HG02938 (cell line): ENCODE results near the gene PTH2.

Source experiments
- ATAC-seq: cut with Tn5 transposase; IDR thresholded peaks from one replicate; pipeline ENCODE4 v1.9.1; 2021; ENCODE audit warnings: mild to moderate bottlenecking, moderate library complexity; ENCODE audit not compliant: unreplicated experiment

Gene PTH2

DNA sequence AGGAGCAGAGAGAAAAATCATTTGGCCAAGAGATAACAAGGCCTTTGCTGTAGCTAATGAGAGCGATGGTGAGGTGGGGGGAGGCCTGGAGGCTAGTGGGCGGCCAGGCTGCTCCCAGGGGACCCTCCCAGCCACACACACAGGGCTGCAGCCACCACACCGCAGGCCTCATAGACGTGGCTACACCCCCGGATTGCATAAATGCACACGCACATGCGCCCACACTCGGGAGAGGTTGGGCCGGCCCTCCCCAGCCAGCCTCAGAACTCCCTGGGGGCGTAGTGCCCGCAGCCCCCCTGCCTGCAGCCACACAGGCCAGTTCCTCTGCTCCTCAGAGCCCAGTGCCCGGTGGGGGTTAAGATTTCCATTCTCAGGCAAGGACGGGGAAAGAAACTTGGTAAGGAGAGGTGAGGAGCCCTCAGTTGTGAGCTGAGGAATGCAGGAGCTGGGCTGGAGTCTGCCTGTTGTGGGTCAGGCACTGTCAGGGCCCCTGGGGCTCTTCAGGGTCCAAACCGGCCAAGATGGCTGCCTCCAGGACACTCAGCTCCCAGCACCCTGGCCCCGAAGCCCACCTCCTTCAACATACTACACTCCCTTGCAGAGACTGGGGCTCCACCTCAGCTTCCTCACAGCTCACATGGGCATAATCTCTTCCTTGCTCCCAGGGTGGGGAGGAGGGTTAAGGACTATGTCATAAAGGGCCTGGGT lies 8.0 kb downstream of the PTH2 start:
- ATAC-seq, result no peak

- ATAC-seq, result no peak
Observed at GRCh38 chr19:49414256-49414655, 9.0 kb downstream of the PTH2 start.

DNA sequence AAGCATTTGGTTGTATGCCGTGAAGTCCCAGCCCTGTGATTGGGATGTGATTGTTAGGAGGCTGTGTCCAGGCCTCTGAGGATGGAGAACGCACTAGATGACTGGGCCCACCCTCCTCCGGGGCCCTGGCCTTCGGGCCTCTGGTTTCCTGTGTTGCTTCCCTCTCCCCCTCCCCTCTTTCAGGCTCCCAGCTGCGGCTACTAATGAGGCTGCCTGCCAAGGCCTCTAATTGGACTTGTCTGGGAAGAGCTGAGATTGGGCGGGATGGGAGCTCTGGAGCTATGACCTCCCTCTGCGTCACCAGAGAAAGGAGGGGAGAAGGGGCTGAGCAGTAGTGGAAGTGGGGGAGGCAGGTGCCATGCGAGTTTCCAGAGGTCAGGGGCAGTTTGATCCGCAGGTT lies 9.9 kb downstream of the PTH2 start:
- no peak for ATAC-seq

DNA sequence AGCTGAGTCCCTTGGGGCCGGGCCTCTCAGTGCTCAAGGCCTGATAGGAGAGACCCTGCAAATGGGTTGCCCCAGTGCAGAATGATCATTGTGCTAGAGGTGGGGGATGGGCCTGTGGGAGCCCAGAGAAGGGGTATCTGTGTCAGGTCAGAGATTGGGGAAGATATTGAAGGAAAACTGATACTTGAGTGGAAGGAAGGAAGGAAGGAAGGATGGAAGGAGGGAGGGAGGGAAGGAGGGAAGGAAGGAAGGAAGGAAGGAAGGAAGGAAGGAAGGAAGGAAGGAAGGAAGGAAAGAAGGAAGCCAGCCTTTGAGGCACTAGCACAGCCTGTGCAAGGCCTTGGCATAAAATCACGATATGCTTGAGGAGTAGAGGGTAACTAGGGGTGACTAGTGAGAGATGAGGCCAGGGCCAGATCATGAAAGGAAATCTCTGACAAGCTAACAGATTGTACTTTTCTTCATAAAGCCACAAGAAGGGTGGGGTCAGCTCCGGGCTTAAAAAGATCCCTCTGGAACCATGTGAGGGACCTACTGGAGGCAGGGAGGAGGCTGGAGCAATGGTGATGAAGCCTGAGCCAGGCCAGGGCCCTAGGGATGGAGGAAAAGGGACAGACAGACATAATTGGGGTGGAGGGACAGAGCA lies 11.4 kb downstream of the PTH2 start:
- ATAC-seq, result no peak

DNA sequence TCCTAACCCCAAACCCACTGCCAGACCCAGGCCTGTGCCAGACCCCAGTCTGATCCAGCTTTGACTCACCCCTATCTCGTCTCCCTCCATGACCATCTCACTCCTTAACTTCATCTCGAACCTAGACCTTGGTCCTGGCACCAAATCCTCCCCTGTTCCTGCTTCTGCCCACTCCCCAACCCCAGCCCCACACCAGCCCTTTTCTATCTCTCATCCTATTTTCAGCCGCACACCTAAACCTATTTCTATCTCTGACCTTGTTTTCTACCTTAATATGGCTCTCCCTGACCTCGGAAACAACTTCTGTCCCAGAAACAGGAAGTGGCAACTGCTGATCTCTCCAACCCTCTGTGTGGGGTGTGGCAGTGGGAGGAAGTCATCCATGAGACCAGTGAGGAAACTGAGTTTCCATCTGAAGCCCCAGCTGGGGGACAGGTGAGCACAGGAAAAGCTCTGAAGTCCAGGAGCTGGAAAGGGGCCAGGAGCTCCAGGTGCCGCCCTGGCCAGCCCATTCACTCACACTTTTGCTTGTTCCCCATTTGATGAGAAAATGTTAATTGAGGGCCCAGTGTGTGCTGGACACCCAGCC lies 13.7 kb downstream of the PTH2 start:
- no peak for ATAC-seq

- no peak for ATAC-seq
Observed at GRCh38 chr19:49408816-49409440, 14.3 kb downstream of the PTH2 start.

GRCh38 chr19:49407482-49408015 lies 15.7 kb downstream of the PTH2 start:
- ATAC-seq, result no peak

DNA sequence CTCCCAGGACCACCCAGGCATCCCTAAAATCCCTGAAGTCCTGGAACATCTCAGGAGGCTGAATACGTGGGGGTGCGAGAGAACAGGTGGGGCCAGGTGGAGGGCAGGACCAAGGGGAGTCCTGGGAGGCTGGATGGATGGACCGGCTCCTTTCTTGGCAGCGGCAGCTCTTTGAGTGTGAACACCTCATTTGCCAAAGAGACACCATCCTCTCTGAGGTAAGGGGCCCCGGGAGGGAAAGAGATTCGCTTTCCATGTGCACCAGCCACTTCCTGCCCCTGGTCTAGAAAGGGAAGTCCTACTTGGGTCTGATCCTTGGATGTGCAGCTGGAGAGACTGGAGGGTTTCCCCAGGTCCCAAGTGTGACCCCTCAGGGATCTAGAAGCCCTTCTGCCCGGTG lies 16.2 kb downstream of the PTH2 start:
- no peak for ATAC-seq

DNA sequence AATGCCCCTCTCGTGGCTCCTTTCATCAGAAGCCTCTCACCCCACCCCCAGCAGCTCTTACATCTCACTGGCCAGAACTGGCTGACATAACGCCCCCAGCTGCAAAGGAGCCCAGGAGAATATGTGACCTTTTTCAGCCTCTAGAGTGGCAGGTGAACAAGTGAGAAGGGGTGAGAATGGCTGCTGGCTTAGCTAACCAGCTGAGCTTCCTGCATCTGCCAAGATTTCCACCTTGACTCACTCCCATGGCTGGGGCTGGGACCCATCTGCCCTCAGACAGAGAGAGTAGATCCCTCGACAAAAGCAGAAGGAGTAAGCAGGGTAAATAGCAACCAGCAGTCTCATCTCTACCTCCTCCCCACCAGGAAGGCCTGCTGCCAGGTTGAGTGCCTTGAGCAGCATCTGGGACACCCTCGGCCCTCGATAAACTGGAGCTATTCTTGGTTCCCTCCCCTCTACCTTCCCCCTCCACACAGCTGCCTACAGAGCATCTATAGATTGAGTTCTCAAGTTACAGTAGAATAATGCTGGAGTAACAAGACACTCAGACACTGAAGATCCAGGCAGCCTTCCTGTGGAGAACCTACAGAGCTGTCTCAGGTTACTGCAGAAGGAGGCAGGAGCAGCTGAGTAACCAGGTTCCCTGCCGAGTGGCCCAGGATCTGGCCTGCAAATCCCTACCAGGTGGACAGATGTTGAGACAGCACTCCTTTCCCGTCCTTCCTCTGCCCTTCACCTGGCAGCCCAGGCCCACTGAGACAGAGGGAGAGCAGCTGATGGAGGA lies 19.6 kb downstream of the PTH2 start:
- no peak for ATAC-seq

- no peak for ATAC-seq
Observed at GRCh38 chr19:49400029-49400428, 23.2 kb downstream of the PTH2 start.

- ATAC-seq, result no peak
Observed at GRCh38 chr19:49398931-49399330, 24.3 kb downstream of the PTH2 start.

DNA sequence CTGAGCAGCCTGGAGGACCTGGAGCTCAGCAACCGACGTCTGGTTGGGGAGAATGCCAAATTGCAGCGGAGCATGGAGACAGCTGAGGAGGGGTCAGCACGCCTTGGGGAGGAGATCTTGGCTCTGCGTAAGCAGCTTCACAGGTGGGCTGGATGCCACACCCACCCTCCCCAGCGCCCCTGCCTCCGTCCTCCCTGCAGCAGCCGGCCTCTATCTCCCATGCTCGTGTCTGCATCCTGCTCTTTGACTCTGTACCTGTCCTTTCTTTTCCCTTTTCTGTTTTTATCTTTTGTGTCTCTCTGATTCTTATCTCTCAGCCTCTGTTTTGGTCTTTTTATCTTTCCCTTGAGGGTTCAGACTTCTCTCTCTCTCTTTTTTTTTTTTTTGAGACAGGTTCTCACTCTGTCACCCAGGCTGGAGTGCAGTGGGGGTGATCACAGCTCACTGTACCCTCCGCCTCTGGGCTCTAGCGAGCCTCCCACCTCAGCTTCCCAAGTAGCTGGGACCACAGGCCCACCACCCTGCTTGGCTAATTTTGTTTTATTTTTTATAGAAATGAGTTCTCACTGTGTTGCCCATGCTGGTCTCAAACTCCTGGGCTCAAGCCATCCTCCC lies 25.1 kb downstream of the PTH2 start:
- ATAC-seq, result no peak

DNA sequence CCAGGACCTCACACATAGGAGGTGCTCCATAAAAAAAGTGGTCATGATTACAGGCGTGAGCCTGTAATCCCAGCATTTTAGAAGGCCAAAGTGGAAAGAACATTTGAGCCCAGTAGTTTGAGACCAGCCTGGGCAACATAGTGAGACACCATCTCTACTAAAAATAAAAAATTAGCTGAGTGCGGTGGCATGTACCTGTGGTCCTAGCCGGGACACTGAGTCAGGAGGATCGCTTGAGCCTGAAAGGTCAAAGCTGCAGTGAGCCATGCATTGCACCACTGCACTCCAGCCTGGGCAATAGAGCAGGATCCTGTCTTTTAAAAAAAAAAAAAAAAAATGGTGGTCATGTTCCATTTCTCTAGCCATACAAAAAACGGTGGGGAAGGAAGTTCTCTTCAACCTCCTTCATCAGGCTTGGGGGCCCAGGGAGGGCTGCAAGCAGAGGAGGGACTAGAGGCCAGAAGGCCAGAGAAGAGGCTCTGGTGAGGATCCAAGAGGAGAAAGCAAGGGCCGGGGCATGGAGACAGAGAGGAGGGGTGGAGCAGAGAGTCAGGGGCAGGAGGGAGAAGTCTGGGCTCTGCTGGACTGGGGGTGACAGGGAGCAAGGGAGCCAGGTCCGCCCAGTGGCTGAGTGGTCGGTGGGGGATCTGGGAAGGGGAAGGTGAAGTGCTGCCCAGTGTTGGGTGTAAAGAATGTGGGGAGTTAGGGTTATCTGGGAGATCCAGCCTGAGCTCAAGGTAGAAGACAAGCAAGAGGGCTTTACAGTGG lies 26.3 kb downstream of the PTH2 start:
- no peak for ATAC-seq

- ATAC-seq, result no peak
Observed at GRCh38 chr19:49395581-49396407, 27.4 kb downstream of the PTH2 start.

DNA sequence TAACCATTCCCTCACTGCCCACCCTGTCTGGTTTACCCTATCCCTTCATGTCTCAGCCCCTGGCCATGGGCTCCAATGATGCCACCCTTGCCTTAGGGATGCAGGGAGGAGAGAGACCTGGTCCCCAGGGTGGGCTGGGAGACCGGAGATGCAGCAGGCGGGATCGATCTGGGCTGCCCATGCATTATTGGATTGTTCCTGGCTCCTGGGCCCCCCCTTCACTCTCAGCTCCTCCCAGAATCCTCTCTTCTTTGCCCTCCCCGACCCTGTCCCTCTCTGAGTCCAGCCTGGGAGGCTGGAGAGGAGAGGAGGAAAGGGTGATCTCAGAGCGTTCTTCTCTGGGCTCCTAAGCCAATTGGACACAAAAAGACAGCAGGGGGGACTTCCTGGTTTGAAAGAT lies 29.4 kb downstream of the PTH2 start:
- ATAC-seq, result no peak

GRCh38 chr19:49391581-49392399 lies 31.5 kb downstream of the PTH2 start:
- ATAC-seq, result no peak

DNA sequence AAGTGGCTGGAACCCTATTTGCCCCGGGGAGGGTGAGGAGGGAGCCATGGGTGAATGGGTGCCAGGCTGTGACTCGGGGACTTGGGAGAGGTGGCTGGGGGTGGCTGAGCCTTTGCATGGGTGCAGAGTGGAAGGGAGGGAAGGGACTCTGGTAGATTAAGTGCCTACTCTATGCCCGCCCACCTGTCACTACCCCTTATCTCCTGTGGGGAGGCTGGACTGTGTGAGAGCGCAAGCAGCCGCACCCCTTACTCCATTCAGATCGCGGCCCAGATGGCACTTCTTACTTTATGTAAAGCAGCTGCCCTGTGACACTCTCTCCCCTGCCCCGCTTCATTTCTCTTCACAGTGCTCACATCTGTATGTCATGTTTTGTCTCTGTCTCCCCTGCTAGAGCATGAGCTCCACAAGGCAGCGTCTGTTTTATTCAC lies 32.3 kb downstream of the PTH2 start:
- ATAC-seq, result no peak
